Measurements from ENCODE around the gene ERBB4. TPM values are rescaled to one million over a fixed set of nuclear protein-coding genes. Genes with fewer than 3 reads are reported as not detected.

The ERBB4 gene
- total RNA-seq, 1 experiment from 2014 or later: 2.9 TPM

DNA sequence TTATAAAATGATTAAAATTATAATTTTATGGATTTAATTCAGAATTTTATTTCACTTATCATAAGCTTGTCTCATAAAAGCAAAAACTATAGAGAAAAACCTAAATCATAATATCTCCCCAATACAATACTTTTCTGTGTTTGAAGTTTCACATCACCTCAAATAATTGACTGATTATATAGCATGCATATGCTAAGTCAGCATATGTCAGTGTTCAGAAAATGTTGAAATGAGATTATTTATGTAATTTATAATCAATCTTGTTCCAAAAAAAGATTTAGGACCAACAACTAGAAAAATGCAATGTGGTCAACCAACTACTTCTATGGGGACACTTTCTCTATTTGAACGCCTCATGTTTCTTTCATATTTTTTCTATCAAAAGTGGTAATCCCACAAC lies 1079.6 kb downstream of the ERBB4 start:
- TF ChIP-seq, protein P1, sequence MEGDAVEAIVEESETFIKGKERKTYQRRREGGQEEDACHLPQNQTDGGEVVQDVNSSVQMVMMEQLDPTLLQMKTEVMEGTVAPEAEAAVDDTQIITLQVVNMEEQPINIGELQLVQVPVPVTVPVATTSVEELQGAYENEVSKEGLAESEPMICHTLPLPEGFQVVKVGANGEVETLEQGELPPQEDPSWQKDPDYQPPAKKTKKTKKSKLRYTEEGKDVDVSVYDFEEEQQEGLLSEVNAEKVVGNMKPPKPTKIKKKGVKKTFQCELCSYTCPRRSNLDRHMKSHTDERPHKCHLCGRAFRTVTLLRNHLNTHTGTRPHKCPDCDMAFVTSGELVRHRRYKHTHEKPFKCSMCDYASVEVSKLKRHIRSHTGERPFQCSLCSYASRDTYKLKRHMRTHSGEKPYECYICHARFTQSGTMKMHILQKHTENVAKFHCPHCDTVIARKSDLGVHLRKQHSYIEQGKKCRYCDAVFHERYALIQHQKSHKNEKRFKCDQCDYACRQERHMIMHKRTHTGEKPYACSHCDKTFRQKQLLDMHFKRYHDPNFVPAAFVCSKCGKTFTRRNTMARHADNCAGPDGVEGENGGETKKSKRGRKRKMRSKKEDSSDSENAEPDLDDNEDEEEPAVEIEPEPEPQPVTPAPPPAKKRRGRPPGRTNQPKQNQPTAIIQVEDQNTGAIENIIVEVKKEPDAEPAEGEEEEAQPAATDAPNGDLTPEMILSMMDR (IDR thresholded peaks at IDR 0.05; ENCODE audit: unreplicated experiment): no peak
- CTCF ChIA-PET: interaction anchor here (0.6 kb wide), 1 partner anchor 418 kb away, joined by 4 read pairs; no protein-coding TSS in a partner anchor
- peaks cover 4% of the 10 kb centered on the region for H3K9me3 Mint-ChIP-seq (ENCODE audit: low read depth, unreplicated experiment)
- H3K27me3 Mint-ChIP-seq (ENCODE audit: unreplicated experiment): no peaks in the 10 kb centered on the region
- H3K4me1 Mint-ChIP-seq (ENCODE audit: low read depth, unreplicated experiment): no peaks in the 10 kb centered on the region
- intact Hi-C loops (cut with micrococcal nuclease; ENCODE audit: unreplicated experiment): loop anchor here (5.0 kb wide), 2 partner anchors 242 to 1108 kb away; no protein-coding TSS in a partner anchor
- H3K27ac Mint-ChIP-seq (ENCODE audit: unreplicated experiment): no peak overlapping the region
- no peak for DNase-seq
- BruUV-seq (replicated peaks): no TSS peak
- H3K36me3 Mint-ChIP-seq (ENCODE audit: insufficient read depth, unreplicated experiment): no peaks in the 10 kb centered on the region
- no peak overlapping the region for H3K4me3 Mint-ChIP-seq (ENCODE audit: low read depth, unreplicated experiment)

DNA sequence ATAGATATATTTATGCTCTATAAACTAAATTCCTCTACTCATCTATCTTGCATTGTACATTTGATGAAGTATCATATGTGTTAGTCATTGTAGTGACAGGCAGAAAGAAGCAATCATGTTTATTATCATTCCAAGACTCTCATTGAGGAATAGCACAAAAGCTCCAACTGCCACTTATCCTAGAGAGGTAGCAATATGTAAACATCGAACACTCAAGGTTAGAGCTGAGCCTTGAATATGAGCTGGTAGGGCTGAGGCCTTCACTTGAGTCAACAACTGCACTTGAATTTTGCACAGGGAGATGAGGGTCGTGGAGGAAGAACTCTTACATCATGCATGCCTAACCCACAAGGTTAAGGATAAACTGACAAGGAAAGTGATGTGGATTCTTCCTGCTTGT lies 1081.3 kb downstream of the ERBB4 start:
- no TSS peak for BruUV-seq (replicated peaks)
- Mint-ChIP-seq H3K36me3 (ENCODE audit: insufficient read depth, unreplicated experiment) (no peaks in the 10 kb centered on the region), H3K27me3 (ENCODE audit: unreplicated experiment) (no peaks in the 10 kb centered on the region), H3K4me3 (ENCODE audit: low read depth, unreplicated experiment) (no peak overlapping the region), H3K27ac (ENCODE audit: unreplicated experiment) (no peak overlapping the region), H3K9me3 (ENCODE audit: low read depth, unreplicated experiment) (peaks cover 4% of the 10 kb centered on the region), H3K4me1 (ENCODE audit: low read depth, unreplicated experiment) (no peaks in the 10 kb centered on the region)
- intact Hi-C loops (cut with micrococcal nuclease; ENCODE audit: unreplicated experiment): loop anchor here (5.0 kb wide), 2 partner anchors 240 to 1110 kb away; no protein-coding TSS in a partner anchor
- CTCF ChIA-PET: no interaction called here
- no peak for DNase-seq
- TF ChIP-seq, protein P1 (IDR thresholded peaks at IDR 0.05; ENCODE audit: unreplicated experiment): no peak

DNA sequence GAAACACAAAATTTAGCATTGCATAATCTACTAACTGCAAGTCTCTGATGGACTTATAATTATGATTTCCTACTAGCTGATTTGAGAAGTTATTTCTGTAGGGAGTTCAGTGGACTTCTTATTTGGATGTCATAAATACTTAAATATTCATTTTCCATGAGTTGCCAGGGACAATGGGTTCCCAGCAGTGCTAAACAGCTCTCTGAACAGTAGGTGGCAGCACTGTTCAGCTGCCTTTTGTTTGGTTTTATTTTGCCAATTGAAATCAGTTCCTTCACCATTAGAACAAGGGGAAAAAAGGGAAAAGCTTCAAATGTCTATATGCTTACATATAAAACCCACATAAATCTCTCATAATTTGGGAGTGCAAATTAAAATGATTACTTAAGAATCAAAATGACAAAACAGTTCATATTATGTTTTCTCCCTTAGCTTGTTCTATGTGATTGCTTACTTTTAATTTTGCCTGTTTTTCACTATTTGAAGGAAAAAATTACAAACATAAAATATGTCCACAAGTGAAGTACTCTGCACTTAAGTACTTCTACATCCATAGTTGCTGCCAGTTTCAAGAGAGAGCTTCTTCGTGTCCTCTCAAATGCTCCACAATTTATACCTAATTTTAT lies 1083.3 kb downstream of the ERBB4 start:
- Mint-ChIP-seq H3K36me3 (ENCODE audit: insufficient read depth, unreplicated experiment) (no peaks in the 10 kb centered on the region), H3K27ac (ENCODE audit: unreplicated experiment) (no peak overlapping the region), H3K4me3 (ENCODE audit: low read depth, unreplicated experiment) (no peak overlapping the region), H3K27me3 (ENCODE audit: unreplicated experiment) (no peaks in the 10 kb centered on the region), H3K4me1 (ENCODE audit: low read depth, unreplicated experiment) (no peaks in the 10 kb centered on the region), H3K9me3 (ENCODE audit: low read depth, unreplicated experiment) (peaks cover 4% of the 10 kb centered on the region)
- BruUV-seq (replicated peaks): no TSS peak
- CTCF ChIA-PET: interaction anchor here (0.6 to 1.0 kb wide), 3 partner anchors 9 to 549 kb away, joined by 3 to 6 read pairs (median 3); no protein-coding TSS in a partner anchor
- DNase-seq: peak; percentile 61
- TF ChIP-seq, protein P1 (IDR thresholded peaks at IDR 0.05; ENCODE audit: unreplicated experiment): no peak
- intact Hi-C loops (cut with micrococcal nuclease; ENCODE audit: unreplicated experiment): loop anchor here (5.0 kb wide), 2 partner anchors 238 to 1112 kb away; no protein-coding TSS in a partner anchor

DNA sequence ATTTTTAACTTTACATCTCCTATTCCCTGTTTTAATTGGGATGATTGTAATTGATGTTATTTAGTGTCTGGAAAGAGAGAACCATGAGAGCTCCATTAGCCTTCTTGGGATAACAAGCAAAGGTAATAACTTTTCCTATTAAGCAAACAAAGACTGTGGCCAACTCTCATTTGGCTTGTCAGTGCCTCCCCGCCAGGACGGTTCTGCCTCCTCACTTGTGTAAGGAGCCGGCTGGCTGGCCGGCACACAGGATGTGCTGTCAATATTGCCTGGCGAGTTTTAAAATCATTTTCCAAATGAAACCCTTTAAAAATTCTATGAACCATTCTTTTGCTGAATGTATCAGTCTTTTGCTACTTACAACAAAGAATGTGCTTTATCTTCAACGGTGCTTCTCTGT lies 1083.9 kb downstream of the ERBB4 start:
- no TSS peak for BruUV-seq (replicated peaks)
- CTCF ChIA-PET: interaction anchor here (0.6 kb wide), 1 partner anchor 550 kb away, joined by 3 read pairs; no protein-coding TSS in a partner anchor
- no peak overlapping the region for H3K27ac Mint-ChIP-seq (ENCODE audit: unreplicated experiment)
- intact Hi-C loops (cut with micrococcal nuclease; ENCODE audit: unreplicated experiment): loop anchor here (5.0 kb wide), 2 partner anchors 237 to 1113 kb away; no protein-coding TSS in a partner anchor
- no peaks in the 10 kb centered on the region for H3K27me3 Mint-ChIP-seq (ENCODE audit: unreplicated experiment)
- no peak for DNase-seq
- H3K4me1 Mint-ChIP-seq (ENCODE audit: low read depth, unreplicated experiment): no peaks in the 10 kb centered on the region
- peaks cover 6% of the 10 kb centered on the region for H3K9me3 Mint-ChIP-seq (ENCODE audit: low read depth, unreplicated experiment)
- TF ChIP-seq, protein P1 (IDR thresholded peaks at IDR 0.05; ENCODE audit: unreplicated experiment): no peak
- no peak overlapping the region for H3K4me3 Mint-ChIP-seq (ENCODE audit: low read depth, unreplicated experiment)
- H3K36me3 Mint-ChIP-seq (ENCODE audit: insufficient read depth, unreplicated experiment): no peaks in the 10 kb centered on the region

Measured in Calu3 (cell line).